Mesenchymal stem cell (in vitro differentiated cells and primary cell): ENCODE data around the gene ALDH3A1.

ENCODE experiments used
- DNase-seq: peaks from one replicate; pipeline ENCODE4 v3.0.0-alpha.2; 2013
- H2AFZ ChIP-seq: one replicate; pipeline ENCODE4 v1.6.1; 2013; ENCODE audit warnings: low read depth, mild to moderate bottlenecking, control low read depth, inconsistent platforms, low read length, moderate library complexity
- H2AK5ac ChIP-seq: 2 replicates; pipeline ENCODE4 v1.6.1; 2013; ENCODE audit warnings: low read length, moderate library complexity, mild to moderate bottlenecking, inconsistent platforms; ENCODE audit not compliant: severe bottlenecking
- H2BK120ac ChIP-seq: one replicate; pipeline ENCODE4 v1.6.1; 2013; ENCODE audit warnings: low read depth, mild to moderate bottlenecking, inconsistent platforms, low read length, moderate library complexity
- H2BK12ac ChIP-seq, 2 experiments: one replicate each; pipeline ENCODE4 v1.6.1; 2013; ENCODE audit warnings: inconsistent platforms in 2 of 2, low read length in 2 of 2, mild to moderate bottlenecking in 2 of 2, moderate library complexity in 2 of 2, control low read depth in 1 of 2
- H2BK15ac ChIP-seq: one replicate; pipeline ENCODE4 v1.6.1; 2013; ENCODE audit warnings: mild to moderate bottlenecking, low read depth, inconsistent platforms; ENCODE audit not compliant: poor library complexity, severe bottlenecking
- H2BK5ac ChIP-seq: 2 replicates; pipeline ENCODE4 v1.6.1; 2013; ENCODE audit warnings: low read depth, mild to moderate bottlenecking, low read length, control low read depth, inconsistent platforms; ENCODE audit not compliant: poor library complexity, severe bottlenecking
- H3K14ac ChIP-seq, 2 experiments: one replicate each; pipeline ENCODE4 v1.6.1; 2013; ENCODE audit warnings: inconsistent platforms in 2 of 2, low read length in 2 of 2, control low read depth in 1 of 2, mild to moderate bottlenecking in 1 of 2, moderate library complexity in 1 of 2
- H3K18ac ChIP-seq, 2 experiments: one replicate each; pipeline ENCODE4 v1.6.1; 2013; ENCODE audit warnings: inconsistent platforms in 2 of 2, low read length in 2 of 2, control low read depth in 1 of 2, low read depth in 1 of 2, mild to moderate bottlenecking in 1 of 2
- H3K23ac ChIP-seq, 2 experiments: one replicate each; pipeline ENCODE4 v1.6.1; 2013; ENCODE audit warnings: inconsistent platforms in 2 of 2, low read length in 2 of 2, mild to moderate bottlenecking in 2 of 2, moderate library complexity in 2 of 2, control low read depth in 1 of 2
- H3K27ac ChIP-seq: 2 replicates; pipeline ENCODE4 v1.5.1; 2013; ENCODE audit warnings: mild to moderate bottlenecking, moderate library complexity, low read length, control low read depth, inconsistent platforms; ENCODE audit not compliant: poor library complexity, severe bottlenecking
- H3K27me3 ChIP-seq, 2 experiments: 2 replicates each; pipeline versions ENCODE4 v1.6.1 to v1.7.0; 2013; ENCODE audit warnings: low read length in 2 of 2, mild to moderate bottlenecking in 2 of 2, moderate library complexity in 2 of 2, control low read depth in 1 of 2, inconsistent platforms in 1 of 2; ENCODE audit not compliant: control insufficient read depth in 1 of 2, insufficient read depth in 1 of 2
- H3K36me3 ChIP-seq, 2 experiments: 2 replicates each; pipeline versions ENCODE4 v1.6.1 to v1.7.0; 2013; ENCODE audit warnings: low read length in 2 of 2, control low read depth in 1 of 2, inconsistent platforms in 1 of 2, low read depth in 1 of 2, mild to moderate bottlenecking in 1 of 2; ENCODE audit not compliant: insufficient read depth in 2 of 2, control insufficient read depth in 1 of 2
- H3K4ac ChIP-seq, 2 experiments: one replicate each; pipeline ENCODE4 v1.6.1; 2013; ENCODE audit warnings: inconsistent platforms in 2 of 2, low read length in 2 of 2, mild to moderate bottlenecking in 2 of 2, moderate library complexity in 2 of 2, control low read depth in 1 of 2, low read depth in 1 of 2
- H3K4me1 ChIP-seq: 2 replicates; pipeline ENCODE4 v1.6.1; 2013; ENCODE audit warnings: low read depth, low read length, control low read depth; ENCODE audit not compliant: control insufficient read depth, insufficient read depth
- H3K4me2 ChIP-seq: 2 replicates; pipeline ENCODE4 v1.6.1; 2013; ENCODE audit warnings: low read length, mild to moderate bottlenecking, inconsistent platforms; ENCODE audit not compliant: poor library complexity, severe bottlenecking
- H3K4me3 ChIP-seq, 2 experiments: 2 replicates each; pipeline versions ENCODE4 v1.5.1 to v1.7.0; 2013; ENCODE audit warnings: low read length in 2 of 2, mild to moderate bottlenecking in 2 of 2, control low read depth in 1 of 2, low read depth in 1 of 2; ENCODE audit not compliant: insufficient read depth in 1 of 2
- H3K79me1 ChIP-seq: replicated peaks from 2 replicates; pipeline ENCODE4 v1.6.1; 2013; ENCODE audit warnings: mild to moderate bottlenecking, control low read depth, low read length, inconsistent platforms; ENCODE audit not compliant: poor library complexity, severe bottlenecking
- H3K9ac ChIP-seq: 2 replicates; pipeline ENCODE4 v1.7.0; 2013; ENCODE audit warnings: mild to moderate bottlenecking, low read length, moderate library complexity
- H3K9me3 ChIP-seq: 2 replicates; pipeline ENCODE4 v1.7.0; 2013; ENCODE audit warnings: mild to moderate bottlenecking, low read length; ENCODE audit not compliant: control insufficient read depth
- H4K8ac ChIP-seq: one replicate; pipeline ENCODE4 v1.6.1; 2013; ENCODE audit warnings: inconsistent platforms, mild to moderate bottlenecking, low read length, moderate library complexity
- H4K91ac ChIP-seq: one replicate; pipeline ENCODE4 v1.6.1; 2013; ENCODE audit warnings: mild to moderate bottlenecking, low read length, inconsistent platforms
- WGBS: methylation state at CpG from one replicate; pipeline ENCODE4 v1.1.7; 2013; ENCODE audit warnings: mixed read lengths; 5-methylcytosine and 5-hydroxymethylcytosine counted together

Gene ALDH3A1

GRCh38 chr17:19753661-19754463, 5.8 kb upstream of the ALDH3A1 start:
- H2BK15ac ChIP-seq: no peak overlapping the region
- no peak overlapping the region for H4K8ac ChIP-seq
- no peak overlapping the region for H3K14ac ChIP-seq
- DNase-seq: no peak
- peak overlapping the region; percentile 61 for H3K27ac ChIP-seq
- H3K4me3 ChIP-seq: no peak overlapping the region
- H3K36me3 ChIP-seq: no peaks in the 10 kb centered on the region
- peak overlapping the region; percentile 67 for H2AK5ac ChIP-seq
- no peak overlapping the region for H3K9ac ChIP-seq
- no peak overlapping the region for H4K91ac ChIP-seq
- no peaks in the 10 kb centered on the region for H3K79me1 ChIP-seq
- peak overlapping the region in 1 of 2 experiments; percentile 75 for H3K23ac ChIP-seq
- no peak overlapping the region for H2AFZ ChIP-seq
- H2BK120ac ChIP-seq: no peak overlapping the region
- no peak overlapping the region for H3K4me2 ChIP-seq
- peaks cover 1 to 13% of the 10 kb centered on the region in 2 experiments for H3K27me3 ChIP-seq
- H2BK12ac ChIP-seq: no peak overlapping the region
- no peak overlapping the region for H3K18ac ChIP-seq
- WGBS: 85% methylated on average over 11 of the region's 12 CpGs
- H3K4me1 ChIP-seq: peaks cover 17% of the 10 kb centered on the region
- no peaks in the 10 kb centered on the region for H3K9me3 ChIP-seq
- H2BK5ac ChIP-seq: peak overlapping the region; percentile 3
- no peak overlapping the region for H3K4ac ChIP-seq

- Histone ChIP-seq H3K36me3 (no peaks in the 10 kb centered on the region), H3K18ac (peak overlapping the region in 1 of 2 experiments; percentile 34), H2AK5ac (no peak overlapping the region), H2AFZ (no peak overlapping the region), H3K14ac (no peak overlapping the region), H2BK12ac (no peak overlapping the region), H3K79me1 (no peaks in the 10 kb centered on the region), H2BK120ac (no peak overlapping the region), H3K23ac (no peak overlapping the region), H4K91ac (peak overlapping the region; percentile 43), H2BK5ac (peak overlapping the region; percentile 83), H3K4me2 (no peak overlapping the region), H2BK15ac (peak overlapping the region; percentile 41), H3K9ac (peak overlapping the region; percentile 53), H3K27me3 (peaks cover 3 to 20% of the 10 kb centered on the region in 2 experiments), H3K4ac (no peak overlapping the region), H3K4me3 (no peak overlapping the region), H3K9me3 (no peaks in the 10 kb centered on the region), H3K4me1 (peaks cover 18% of the 10 kb centered on the region), H4K8ac (peak overlapping the region; percentile 3), H3K27ac (peak overlapping the region; percentile 80)
- WGBS: 81% methylated on average over 12 of the region's 12 CpGs
- peak; percentile 32 for DNase-seq
These were observed 5.0 kb upstream of the ALDH3A1 start for GRCh38 chr17:19753051-19753509.

- 90% methylated on average over 15 of the region's 15 CpGs for WGBS
- peaks cover 3 to 16% of the 10 kb centered on the region in 2 experiments for H3K27me3 ChIP-seq
- peak overlapping the region; percentile 81 for H2AK5ac ChIP-seq
- peak overlapping the region in 1 of 2 experiments; percentile 34 for H3K18ac ChIP-seq
- H4K8ac ChIP-seq: peak overlapping the region; percentile 3
- H2AFZ ChIP-seq: no peak overlapping the region
- H3K36me3 ChIP-seq: no peaks in the 10 kb centered on the region
- H3K27ac ChIP-seq: peak overlapping the region; percentile 80
- no peak overlapping the region for H3K4ac ChIP-seq
- H3K4me1 ChIP-seq: peaks cover 18% of the 10 kb centered on the region
- no peaks in the 10 kb centered on the region for H3K79me1 ChIP-seq
- H2BK5ac ChIP-seq: peak overlapping the region; percentile 83
- H3K4me2 ChIP-seq: no peak overlapping the region
- no peak overlapping the region for H4K91ac ChIP-seq
- H3K4me3 ChIP-seq: no peak overlapping the region
- H2BK15ac ChIP-seq: no peak overlapping the region
- H3K23ac ChIP-seq: no peak overlapping the region
- H3K14ac ChIP-seq: no peak overlapping the region
- H3K9ac ChIP-seq: peak overlapping the region; percentile 53
- no peak overlapping the region for H2BK120ac ChIP-seq
- no peak overlapping the region for H2BK12ac ChIP-seq
- no peaks in the 10 kb centered on the region for H3K9me3 ChIP-seq
- no peak for DNase-seq
These were observed 4.3 kb upstream of the ALDH3A1 start for GRCh38 chr17:19752216-19753050.

GRCh38 chr17:19750835-19751234, 2.7 kb upstream of the ALDH3A1 start:
- DNase-seq: no peak
- Histone ChIP-seq H3K18ac (peak overlapping the region in 1 of 2 experiments; percentile 1), H3K79me1 (no peaks in the 10 kb centered on the region), H2BK5ac (no peak overlapping the region), H3K9ac (no peak overlapping the region), H3K14ac (no peak overlapping the region), H2BK12ac (no peak overlapping the region), H3K4ac (no peak overlapping the region), H2AK5ac (peak overlapping the region; percentile 75), H3K36me3 (no peaks in the 10 kb centered on the region), H2BK15ac (no peak overlapping the region), H3K27me3 (peaks cover 3 to 16% of the 10 kb centered on the region in 2 experiments), H3K23ac (no peak overlapping the region), H2BK120ac (no peak overlapping the region), H2AFZ (no peak overlapping the region), H3K4me3 (no peak overlapping the region), H4K8ac (no peak overlapping the region), H4K91ac (no peak overlapping the region), H3K27ac (no peak overlapping the region), H3K4me2 (no peak overlapping the region), H3K4me1 (peaks cover 20% of the 10 kb centered on the region), H3K9me3 (no peaks in the 10 kb centered on the region)
- 87% methylated on average over 3 of the region's 3 CpGs for WGBS
